ENCODE measurements around the gene DLG4.

The DLG4 gene

DNA sequence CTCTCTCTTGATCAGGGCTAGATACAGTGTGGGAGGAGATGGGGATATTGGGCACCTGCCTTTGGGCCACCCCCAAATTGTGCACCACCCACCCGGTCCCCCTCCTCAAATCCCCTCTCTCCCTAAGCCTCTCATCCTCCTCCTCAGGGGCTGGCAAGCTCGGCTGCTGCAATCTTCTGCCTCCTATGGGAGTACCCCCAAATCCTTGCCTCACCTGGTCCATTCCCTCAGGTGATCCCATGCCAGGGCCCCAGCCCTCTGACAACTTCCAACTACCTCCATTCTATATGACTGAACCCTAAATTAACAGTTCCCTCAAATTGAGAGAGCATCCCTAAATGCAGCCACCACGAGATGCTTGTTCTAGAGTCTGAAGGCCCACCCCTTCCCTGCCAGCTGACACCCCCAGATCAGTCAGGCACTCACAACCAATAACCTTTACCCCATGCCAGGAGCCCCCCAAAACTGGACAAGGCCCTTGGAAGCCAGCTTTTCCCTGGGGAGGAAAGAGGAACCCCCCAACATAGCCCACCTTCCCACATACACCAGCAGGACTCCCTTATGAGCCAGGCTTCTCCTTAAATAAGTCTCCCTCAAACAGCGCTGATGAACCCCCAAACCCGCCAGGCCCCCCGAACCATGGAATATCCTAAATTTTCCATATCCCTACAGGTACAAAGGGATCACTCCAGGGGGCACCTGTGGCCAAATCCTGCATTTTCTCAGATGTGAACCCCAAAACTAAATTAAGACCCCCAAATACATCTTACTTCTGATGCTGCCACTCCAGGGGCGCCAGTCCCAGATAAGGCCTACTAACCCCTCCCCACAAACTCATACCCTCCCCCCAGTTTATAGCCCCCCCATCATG, 3.2 kb downstream of the DLG4 start:
- DNase-seq (ENCODE audit: extremely low read depth, low read depth): no peak
- TF ChIP-seq, protein P1, sequence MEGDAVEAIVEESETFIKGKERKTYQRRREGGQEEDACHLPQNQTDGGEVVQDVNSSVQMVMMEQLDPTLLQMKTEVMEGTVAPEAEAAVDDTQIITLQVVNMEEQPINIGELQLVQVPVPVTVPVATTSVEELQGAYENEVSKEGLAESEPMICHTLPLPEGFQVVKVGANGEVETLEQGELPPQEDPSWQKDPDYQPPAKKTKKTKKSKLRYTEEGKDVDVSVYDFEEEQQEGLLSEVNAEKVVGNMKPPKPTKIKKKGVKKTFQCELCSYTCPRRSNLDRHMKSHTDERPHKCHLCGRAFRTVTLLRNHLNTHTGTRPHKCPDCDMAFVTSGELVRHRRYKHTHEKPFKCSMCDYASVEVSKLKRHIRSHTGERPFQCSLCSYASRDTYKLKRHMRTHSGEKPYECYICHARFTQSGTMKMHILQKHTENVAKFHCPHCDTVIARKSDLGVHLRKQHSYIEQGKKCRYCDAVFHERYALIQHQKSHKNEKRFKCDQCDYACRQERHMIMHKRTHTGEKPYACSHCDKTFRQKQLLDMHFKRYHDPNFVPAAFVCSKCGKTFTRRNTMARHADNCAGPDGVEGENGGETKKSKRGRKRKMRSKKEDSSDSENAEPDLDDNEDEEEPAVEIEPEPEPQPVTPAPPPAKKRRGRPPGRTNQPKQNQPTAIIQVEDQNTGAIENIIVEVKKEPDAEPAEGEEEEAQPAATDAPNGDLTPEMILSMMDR (IDR thresholded peaks at IDR 0.05; ENCODE audit: low read depth, low read length): no peak

DNA sequence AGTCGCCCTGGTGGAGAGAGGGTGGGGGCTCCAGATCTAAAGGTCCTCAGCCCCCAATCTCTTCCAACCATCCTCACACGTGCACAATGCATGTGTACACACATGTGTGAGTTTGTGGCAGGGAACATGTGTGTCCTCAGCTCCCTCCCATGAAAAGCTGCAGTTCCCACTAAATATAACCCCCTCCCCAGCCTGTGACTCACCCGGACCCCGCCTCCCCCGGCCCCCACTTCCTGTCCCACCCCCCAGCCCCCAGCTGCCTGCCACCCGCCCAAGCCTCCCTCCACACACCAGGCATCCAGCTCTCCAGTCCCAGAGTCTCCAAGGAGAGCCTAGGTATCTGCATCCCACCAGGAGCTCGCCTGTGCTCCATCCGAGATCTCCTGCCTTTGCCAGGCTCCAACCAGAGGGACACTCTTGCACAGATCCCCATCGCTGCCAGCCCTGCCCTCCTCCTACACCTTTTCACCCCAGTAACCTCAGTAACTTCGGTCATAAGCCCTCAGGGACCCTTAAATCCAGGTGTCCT, 3.9 kb downstream of the DLG4 start:
- DNase-seq (ENCODE audit: extremely low read depth, low read depth): no peak
- TF ChIP-seq, protein P1 (IDR thresholded peaks at IDR 0.05; ENCODE audit: low read depth, low read length): no peak

DNA sequence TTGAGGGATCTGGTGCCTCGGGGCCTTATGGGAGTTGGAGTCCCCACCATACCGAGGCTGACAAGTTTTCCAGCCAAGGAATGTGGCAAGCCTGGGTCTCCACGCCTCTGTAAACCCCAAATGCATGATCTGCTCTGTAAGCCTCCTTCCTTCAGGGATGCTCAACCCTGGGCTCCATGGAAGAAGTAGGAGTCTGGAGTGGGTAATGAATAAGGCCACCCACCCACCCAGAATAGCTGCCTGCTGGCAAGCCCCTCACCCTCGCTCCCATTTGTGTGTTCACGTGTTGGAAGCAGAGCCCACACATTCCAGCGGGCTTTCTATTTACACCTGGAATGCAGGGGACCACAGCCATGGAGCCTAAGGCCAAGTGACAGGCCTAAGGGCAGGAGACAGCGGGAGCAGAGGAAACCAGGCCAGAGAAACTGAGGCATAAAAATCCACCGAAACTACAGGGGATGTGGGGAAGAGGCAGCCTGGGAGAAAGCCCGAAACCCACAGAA, 4.4 kb downstream of the DLG4 start:
- TF ChIP-seq, protein P1 (IDR thresholded peaks at IDR 0.05; ENCODE audit: low read depth, low read length): no peak
- DNase-seq (ENCODE audit: extremely low read depth, low read depth): no peak

DNA sequence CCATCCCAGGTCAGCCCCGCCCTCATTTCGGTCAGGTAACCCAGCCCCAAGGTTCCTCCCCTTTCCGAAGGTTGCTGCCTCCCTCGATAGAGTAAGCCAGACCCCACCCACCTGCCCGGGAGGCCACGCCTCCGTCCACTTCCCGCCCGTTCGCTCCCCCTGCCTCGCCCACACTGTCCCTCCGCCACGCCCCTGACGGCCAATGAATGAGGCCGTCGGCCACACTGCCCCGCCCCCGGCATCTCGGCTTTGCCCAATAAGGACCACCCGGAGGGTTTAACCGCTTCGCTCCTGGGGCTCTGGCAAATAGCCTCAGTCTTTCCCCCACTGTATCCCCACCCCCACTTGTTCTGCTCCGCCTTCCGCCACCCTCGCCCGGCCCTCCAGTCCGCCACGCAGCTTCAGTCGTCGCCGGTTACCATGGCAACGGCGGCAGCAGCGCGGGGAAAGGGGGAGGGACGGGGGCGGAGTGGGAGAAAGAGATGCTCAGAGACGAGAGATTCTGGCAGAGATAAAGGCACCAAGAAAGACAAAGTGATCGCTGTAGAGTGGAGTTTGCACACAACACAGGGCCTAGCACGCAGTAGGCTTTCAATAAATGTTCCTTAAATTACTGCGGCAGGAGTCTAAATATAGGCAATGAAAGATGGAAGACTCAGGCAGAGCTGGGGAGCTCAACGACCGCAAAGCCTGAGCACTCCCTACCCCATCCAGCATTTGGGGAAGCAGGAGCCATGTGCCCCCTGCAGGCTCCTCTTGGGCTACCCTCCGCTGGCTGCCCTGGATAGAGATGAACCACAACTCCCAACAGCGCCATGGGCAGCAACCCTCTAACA, 5.1 kb downstream of the DLG4 start:
- TF ChIP-seq, protein P1 (IDR thresholded peaks at IDR 0.05; ENCODE audit: low read depth, low read length): peak; percentile 60
- DNase-seq (ENCODE audit: extremely low read depth, low read depth): peak; percentile 89

DNA sequence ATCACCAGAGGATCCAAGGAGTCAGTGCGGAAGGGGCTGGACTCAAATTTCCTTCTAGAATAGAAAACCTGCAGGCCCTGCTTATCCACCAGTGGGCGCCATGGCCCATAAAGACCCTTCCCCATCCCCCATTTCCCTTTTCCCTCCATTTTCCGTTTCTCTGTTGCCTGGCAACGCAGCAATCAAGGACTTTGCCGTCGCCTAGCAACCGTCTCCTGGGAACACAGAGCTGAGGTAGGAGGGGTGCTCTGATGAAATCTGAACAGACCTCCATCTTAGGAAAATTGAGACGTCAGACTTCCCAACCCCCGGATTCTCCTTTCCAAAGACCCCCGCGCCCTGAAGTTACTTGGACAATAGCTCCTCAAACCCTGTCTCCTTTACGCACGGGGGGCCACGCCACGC, 5.7 kb downstream of the DLG4 start:
- TF ChIP-seq, protein P1 (IDR thresholded peaks at IDR 0.05; ENCODE audit: low read depth, low read length): peak; percentile 30
- no peak for DNase-seq (ENCODE audit: extremely low read depth, low read depth)

DNA sequence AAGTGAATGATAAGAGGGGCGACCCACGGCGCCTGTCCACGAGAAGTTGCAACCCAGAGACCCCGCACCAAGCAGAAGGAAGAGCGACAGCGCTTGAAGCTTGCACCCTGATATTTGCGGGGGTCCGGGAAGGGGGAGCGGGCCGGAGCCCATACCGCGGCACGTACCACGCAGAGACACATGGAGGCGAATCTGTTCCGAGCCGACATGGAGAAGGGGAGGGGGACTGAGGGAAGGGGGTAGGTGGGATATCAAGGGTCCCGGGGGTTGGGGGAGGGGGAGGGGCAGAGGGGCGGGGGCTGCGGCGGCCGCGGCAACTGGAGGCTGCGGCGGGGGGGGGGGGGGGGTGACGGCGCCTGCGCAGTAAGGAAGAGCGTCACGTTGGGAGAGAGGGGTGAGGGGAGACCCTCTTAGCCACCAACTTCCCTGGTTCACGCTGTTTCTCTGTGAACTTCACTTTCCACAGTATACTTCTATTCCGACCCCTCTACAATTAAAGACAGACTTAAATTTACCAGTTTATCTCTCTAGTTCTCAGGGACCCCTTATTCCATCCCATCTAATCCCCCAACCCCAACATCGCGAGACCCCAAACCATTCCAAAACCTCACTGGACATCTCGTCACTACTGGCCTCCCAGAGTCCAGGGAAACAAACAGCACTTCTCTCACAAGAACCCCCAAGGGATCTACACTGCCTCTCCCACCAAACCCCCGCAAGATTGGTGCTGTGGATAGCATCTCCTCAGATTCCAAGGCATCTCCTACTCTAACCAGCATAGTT, 8.0 kb downstream of the DLG4 start:
- TF ChIP-seq, protein P1 (IDR thresholded peaks at IDR 0.05; ENCODE audit: low read depth, low read length): no peak
- DNase-seq (ENCODE audit: extremely low read depth, low read depth): no peak
